ENCODE results near the gene ANKRD39.
A peak's percentile ranks its signal among the peaks of the same experiment; 100 is the strongest.

The ANKRD39 gene

GRCh38 chr2:96879545-96880040 lies 21.8 kb upstream of the ANKRD39 start:
- H3K9me3 Mint-ChIP-seq = no peaks in the 10 kb centered on the region
- no peak overlapping the region for H3K4me3 Mint-ChIP-seq
- H3K27ac Mint-ChIP-seq = no peak overlapping the region
- peaks cover 3% of the 10 kb centered on the region for H3K27me3 Mint-ChIP-seq (ENCODE audit: low read depth)
- H3K36me3 Mint-ChIP-seq (ENCODE audit: low read depth) = no peaks in the 10 kb centered on the region
- peaks cover under 1% of the 10 kb centered on the region for H3K4me1 Mint-ChIP-seq (ENCODE audit: low read depth)

GRCh38 chr2:96878796-96879544 lies 21.2 kb upstream of the ANKRD39 start:
- H3K9me3 Mint-ChIP-seq = no peaks in the 10 kb centered on the region
- H3K27ac Mint-ChIP-seq = no peak overlapping the region
- peaks cover 5% of the 10 kb centered on the region for H3K4me1 Mint-ChIP-seq (ENCODE audit: low read depth)
- H3K27me3 Mint-ChIP-seq (ENCODE audit: low read depth) = peaks cover 6% of the 10 kb centered on the region
- H3K4me3 Mint-ChIP-seq = no peak overlapping the region
- no peaks in the 10 kb centered on the region for H3K36me3 Mint-ChIP-seq (ENCODE audit: low read depth)

GRCh38 chr2:96878171-96878570 lies 20.4 kb upstream of the ANKRD39 start:
- H3K9me3 Mint-ChIP-seq = no peaks in the 10 kb centered on the region
- H3K4me3 Mint-ChIP-seq = no peak overlapping the region
- peaks cover 5% of the 10 kb centered on the region for H3K4me1 Mint-ChIP-seq (ENCODE audit: low read depth)
- no peaks in the 10 kb centered on the region for H3K36me3 Mint-ChIP-seq (ENCODE audit: low read depth)
- H3K27ac Mint-ChIP-seq = no peak overlapping the region
- H3K27me3 Mint-ChIP-seq (ENCODE audit: low read depth) = peaks cover 6% of the 10 kb centered on the region

- H3K4me3 Mint-ChIP-seq = no peak overlapping the region
- peaks cover 6% of the 10 kb centered on the region for H3K27me3 Mint-ChIP-seq (ENCODE audit: low read depth)
- peaks cover 5% of the 10 kb centered on the region for H3K4me1 Mint-ChIP-seq (ENCODE audit: low read depth)
- H3K9me3 Mint-ChIP-seq = no peaks in the 10 kb centered on the region
- H3K27ac Mint-ChIP-seq = no peak overlapping the region
- H3K36me3 Mint-ChIP-seq (ENCODE audit: low read depth) = no peaks in the 10 kb centered on the region
Measured at GRCh38 chr2:96877631-96878092, 19.8 kb upstream of the ANKRD39 start.

GRCh38 chr2:96877042-96877451 lies 19.2 kb upstream of the ANKRD39 start:
- Mint-ChIP-seq H3K4me1 (ENCODE audit: low read depth) (peaks cover 5% of the 10 kb centered on the region), H3K9me3 (no peaks in the 10 kb centered on the region), H3K27ac (no peak overlapping the region), H3K36me3 (ENCODE audit: low read depth) (no peaks in the 10 kb centered on the region), H3K27me3 (ENCODE audit: low read depth) (peaks cover 6% of the 10 kb centered on the region), H3K4me3 (no peak overlapping the region)

GRCh38 chr2:96876269-96877041 lies 18.6 kb upstream of the ANKRD39 start:
- peaks cover 5% of the 10 kb centered on the region for H3K4me1 Mint-ChIP-seq (ENCODE audit: low read depth)
- H3K27me3 Mint-ChIP-seq (ENCODE audit: low read depth) = peaks cover 7% of the 10 kb centered on the region
- H3K9me3 Mint-ChIP-seq = no peaks in the 10 kb centered on the region
- no peaks in the 10 kb centered on the region for H3K36me3 Mint-ChIP-seq (ENCODE audit: low read depth)
- no peak overlapping the region for H3K27ac Mint-ChIP-seq
- no peak overlapping the region for H3K4me3 Mint-ChIP-seq

- H3K27ac Mint-ChIP-seq = no peak overlapping the region
- peaks cover 11% of the 10 kb centered on the region for H3K4me1 Mint-ChIP-seq (ENCODE audit: low read depth)
- no peaks in the 10 kb centered on the region for H3K9me3 Mint-ChIP-seq
- H3K36me3 Mint-ChIP-seq (ENCODE audit: low read depth) = no peaks in the 10 kb centered on the region
- H3K27me3 Mint-ChIP-seq (ENCODE audit: low read depth) = peaks cover 14% of the 10 kb centered on the region
- H3K4me3 Mint-ChIP-seq = no peak overlapping the region
Measured at GRCh38 chr2:96875498-96876268, 17.9 kb upstream of the ANKRD39 start.

- Mint-ChIP-seq H3K9me3 (no peaks in the 10 kb centered on the region), H3K4me1 (ENCODE audit: low read depth) (peaks cover 16% of the 10 kb centered on the region), H3K27me3 (ENCODE audit: low read depth) (peaks cover 17% of the 10 kb centered on the region), H3K36me3 (ENCODE audit: low read depth) (no peaks in the 10 kb centered on the region), H3K4me3 (no peak overlapping the region), H3K27ac (no peak overlapping the region)
Measured at GRCh38 chr2:96874198-96874831, 16.5 kb upstream of the ANKRD39 start.

GRCh38 chr2:96873651-96874096 lies 15.9 kb upstream of the ANKRD39 start:
- Mint-ChIP-seq H3K4me3 (no peak overlapping the region), H3K27me3 (ENCODE audit: low read depth) (peaks cover 17% of the 10 kb centered on the region), H3K9me3 (no peaks in the 10 kb centered on the region), H3K36me3 (ENCODE audit: low read depth) (no peaks in the 10 kb centered on the region), H3K4me1 (ENCODE audit: low read depth) (peaks cover 16% of the 10 kb centered on the region), H3K27ac (no peak overlapping the region)

- H3K4me1 Mint-ChIP-seq (ENCODE audit: low read depth) = peaks cover 18% of the 10 kb centered on the region
- H3K4me3 Mint-ChIP-seq = no peak overlapping the region
- H3K27me3 Mint-ChIP-seq (ENCODE audit: low read depth) = peaks cover 17% of the 10 kb centered on the region
- H3K9me3 Mint-ChIP-seq = no peaks in the 10 kb centered on the region
- no peak overlapping the region for H3K27ac Mint-ChIP-seq
- H3K36me3 Mint-ChIP-seq (ENCODE audit: low read depth) = no peaks in the 10 kb centered on the region
Measured at GRCh38 chr2:96872591-96873349, 15.0 kb upstream of the ANKRD39 start.

GRCh38 chr2:96870626-96871255 lies 12.9 kb upstream of the ANKRD39 start:
- peaks cover 3% of the 10 kb centered on the region for H3K36me3 Mint-ChIP-seq (ENCODE audit: low read depth)
- peak overlapping the region; percentile 86 for H3K4me3 Mint-ChIP-seq
- peaks cover 27% of the 10 kb centered on the region for H3K4me1 Mint-ChIP-seq (ENCODE audit: low read depth)
- H3K27ac Mint-ChIP-seq = peak overlapping the region; percentile 82
- no peaks in the 10 kb centered on the region for H3K9me3 Mint-ChIP-seq
- H3K27me3 Mint-ChIP-seq (ENCODE audit: low read depth) = peaks cover 17% of the 10 kb centered on the region

- H3K9me3 Mint-ChIP-seq = no peaks in the 10 kb centered on the region
- peaks cover 6% of the 10 kb centered on the region for H3K36me3 Mint-ChIP-seq (ENCODE audit: low read depth)
- H3K27ac Mint-ChIP-seq = peak within 1 kb of the TSS; percentile 82
- H3K4me3 Mint-ChIP-seq = peak within 1 kb of the TSS; percentile 86
- peaks cover 27% of the 10 kb centered on the region for H3K4me1 Mint-ChIP-seq (ENCODE audit: low read depth)
- H3K27me3 Mint-ChIP-seq (ENCODE audit: low read depth) = peaks cover 14% of the 10 kb centered on the region
Measured at GRCh38 chr2:96869822-96870625, 12.2 kb upstream of the ANKRD39 start, which contains the start of gene SEMA4C. Gene SEMA4C, minus strand, starts transcription at chr2:96870080. Its CDS starts 2,194 bp downstream, at chr2:96867886.
